ENCODE measurements around the gene CHAT. TPM values are rescaled to one million over a fixed set of nuclear protein-coding genes. Genes with fewer than 3 reads are reported as not detected.

The CHAT gene
- total RNA-seq, 2 experiments from 2014 or later = not detected

GRCh38 chr10:49609006-49609282, 4.9 kb upstream of the CHAT start:
- H3K27me3 Mint-ChIP-seq (ENCODE audit: low read depth) = peaks cover 64% of the 10 kb centered on the region

GRCh38 chr10:49609283-49610113, 4.3 kb upstream of the CHAT start:
- no peak for ATAC-seq
- DNase-seq = no peak
- peaks cover 14% of the 10 kb centered on the region for H3K36me3 Mint-ChIP-seq (ENCODE audit: low read depth)
- CTCF ChIA-PET = no interaction called here
- peaks cover 62% of the 10 kb centered on the region for H3K27me3 Mint-ChIP-seq (ENCODE audit: low read depth)
- peaks cover 9% of the 10 kb centered on the region for H3K4me1 Mint-ChIP-seq (ENCODE audit: low read depth)
- no peak overlapping the region for H3K27ac Mint-ChIP-seq
- POLR2A ChIA-PET = no interaction called here
- no peak overlapping the region for H3K4me3 Mint-ChIP-seq
- peaks cover 6% of the 10 kb centered on the region for H3K9me3 Mint-ChIP-seq (ENCODE audit: insufficient read depth)

More at GRCh38 chr10:49609006-49609282, 4.9 kb upstream of the CHAT start:
- no peak overlapping the region for H3K4me3 Mint-ChIP-seq
- H3K9me3 Mint-ChIP-seq (ENCODE audit: insufficient read depth) = peaks cover 6% of the 10 kb centered on the region
- H3K27ac Mint-ChIP-seq = no peak overlapping the region
- ChIA-PET CTCF (no interaction called here), POLR2A (no interaction called here)
- ATAC-seq (no peak), DNase-seq (no peak)
- peaks cover 14% of the 10 kb centered on the region for H3K36me3 Mint-ChIP-seq (ENCODE audit: low read depth)
- peaks cover 9% of the 10 kb centered on the region for H3K4me1 Mint-ChIP-seq (ENCODE audit: low read depth)

- CTCF ChIA-PET = no interaction called here
- Mint-ChIP-seq H3K4me1 (ENCODE audit: low read depth) (peaks cover 11% of the 10 kb centered on the region), H3K27me3 (ENCODE audit: low read depth) (peaks cover 64% of the 10 kb centered on the region), H3K36me3 (ENCODE audit: low read depth) (peaks cover 14% of the 10 kb centered on the region), H3K9me3 (ENCODE audit: insufficient read depth) (peaks cover 6% of the 10 kb centered on the region), H3K27ac (peak within 1 kb of the TSS; percentile 25), H3K4me3 (no peak within 1 kb of the TSS)
- DNase-seq (no peak), ATAC-seq (no peak)
- POLR2A ChIA-PET = no interaction called here
These were observed 3.8 kb upstream of the CHAT start, which contains the start of gene SLC18A3 for GRCh38 chr10:49610114-49610457. Gene SLC18A3 (plus strand): TSS chr10:49610310. CDS start chr10:49610741, 431 bp downstream.

GRCh38 chr10:49610458-49611165, 3.2 kb upstream of the CHAT start:
- peaks cover 11% of the 10 kb centered on the region for H3K4me1 Mint-ChIP-seq (ENCODE audit: low read depth)
- H3K36me3 Mint-ChIP-seq (ENCODE audit: low read depth) = peaks cover 14% of the 10 kb centered on the region
- DNase-seq = no peak
- ChIA-PET POLR2A (no interaction called here), CTCF (interaction anchor here (1.4 kb wide), 1 partner anchor 17 kb away, joined by 4 read pairs; no protein-coding TSS in a partner anchor)
- H3K27ac Mint-ChIP-seq = peak overlapping the region; percentile 25
- H3K27me3 Mint-ChIP-seq (ENCODE audit: low read depth) = peaks cover 66% of the 10 kb centered on the region
- no peak for ATAC-seq
- H3K4me3 Mint-ChIP-seq = no peak overlapping the region
- H3K9me3 Mint-ChIP-seq (ENCODE audit: insufficient read depth) = peaks cover 6% of the 10 kb centered on the region

GRCh38 chr10:49611166-49611815, 2.5 kb upstream of the CHAT start:
- ATAC-seq (no peak), DNase-seq (no peak)
- H3K4me1 Mint-ChIP-seq (ENCODE audit: low read depth) = peaks cover 11% of the 10 kb centered on the region
- peak overlapping the region; percentile 40 for H3K27ac Mint-ChIP-seq
- peaks cover 6% of the 10 kb centered on the region for H3K9me3 Mint-ChIP-seq (ENCODE audit: insufficient read depth)
- ChIA-PET POLR2A (no interaction called here), CTCF (interaction anchor here (1.4 kb wide), 1 partner anchor 18 kb away, joined by 4 read pairs; no protein-coding TSS in a partner anchor)
- peaks cover 14% of the 10 kb centered on the region for H3K36me3 Mint-ChIP-seq (ENCODE audit: low read depth)
- H3K4me3 Mint-ChIP-seq = peak overlapping the region; percentile 52
- H3K27me3 Mint-ChIP-seq (ENCODE audit: low read depth) = peaks cover 71% of the 10 kb centered on the region

DNA sequence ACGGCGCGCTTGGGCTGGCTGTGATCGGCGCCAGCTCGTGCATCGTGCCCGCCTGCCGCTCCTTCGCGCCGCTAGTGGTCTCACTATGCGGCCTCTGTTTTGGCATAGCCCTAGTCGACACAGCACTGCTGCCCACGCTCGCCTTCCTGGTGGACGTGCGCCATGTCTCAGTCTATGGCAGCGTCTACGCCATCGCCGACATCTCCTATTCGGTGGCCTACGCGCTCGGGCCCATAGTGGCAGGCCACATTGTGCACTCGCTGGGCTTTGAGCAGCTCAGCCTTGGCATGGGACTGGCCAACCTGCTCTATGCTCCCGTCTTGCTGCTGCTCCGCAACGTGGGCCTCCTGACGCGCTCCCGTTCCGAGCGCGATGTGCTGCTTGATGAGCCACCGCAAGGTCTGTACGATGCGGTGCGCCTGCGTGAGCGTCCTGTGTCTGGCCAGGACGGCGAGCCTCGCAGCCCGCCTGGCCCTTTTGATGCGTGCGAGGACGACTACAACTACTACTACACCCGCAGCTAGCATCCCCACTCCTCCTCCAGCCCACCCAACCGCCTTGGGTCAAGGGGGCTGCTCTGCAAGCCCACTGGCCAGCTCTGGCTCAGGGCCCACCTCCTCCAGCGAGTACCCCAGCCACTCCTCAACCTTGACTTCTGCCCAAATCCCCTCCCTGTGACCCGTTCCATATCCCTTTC, 1.9 kb upstream of the CHAT start:
- H3K4me3 Mint-ChIP-seq = peak overlapping the region; percentile 52
- ATAC-seq (no peak), DNase-seq (no peak)
- H3K9me3 Mint-ChIP-seq (ENCODE audit: insufficient read depth) = peaks cover 6% of the 10 kb centered on the region
- H3K27me3 Mint-ChIP-seq (ENCODE audit: low read depth) = peaks cover 71% of the 10 kb centered on the region
- ChIA-PET CTCF (interaction anchor here (1.4 kb wide), 1 partner anchor 19 kb away, joined by 4 read pairs; no protein-coding TSS in a partner anchor), POLR2A (no interaction called here)
- H3K36me3 Mint-ChIP-seq (ENCODE audit: low read depth) = peaks cover 14% of the 10 kb centered on the region
- H3K27ac Mint-ChIP-seq = peak overlapping the region; percentile 40
- H3K4me1 Mint-ChIP-seq (ENCODE audit: low read depth) = peaks cover 7% of the 10 kb centered on the region

- Mint-ChIP-seq H3K4me3 (peak overlapping the region; percentile 6), H3K36me3 (ENCODE audit: low read depth) (peaks cover 14% of the 10 kb centered on the region), H3K27me3 (ENCODE audit: low read depth) (peaks cover 67% of the 10 kb centered on the region), H3K4me1 (ENCODE audit: low read depth) (peaks cover 4% of the 10 kb centered on the region), H3K9me3 (ENCODE audit: insufficient read depth) (peaks cover 6% of the 10 kb centered on the region), H3K27ac (no peak overlapping the region)
- POLR2A ChIA-PET = no interaction called here
- ATAC-seq = no peak
- CTCF ChIA-PET = no interaction called here
- DNase-seq = no peak
These were observed 1.2 kb upstream of the CHAT start for GRCh38 chr10:49612513-49613164.

DNA sequence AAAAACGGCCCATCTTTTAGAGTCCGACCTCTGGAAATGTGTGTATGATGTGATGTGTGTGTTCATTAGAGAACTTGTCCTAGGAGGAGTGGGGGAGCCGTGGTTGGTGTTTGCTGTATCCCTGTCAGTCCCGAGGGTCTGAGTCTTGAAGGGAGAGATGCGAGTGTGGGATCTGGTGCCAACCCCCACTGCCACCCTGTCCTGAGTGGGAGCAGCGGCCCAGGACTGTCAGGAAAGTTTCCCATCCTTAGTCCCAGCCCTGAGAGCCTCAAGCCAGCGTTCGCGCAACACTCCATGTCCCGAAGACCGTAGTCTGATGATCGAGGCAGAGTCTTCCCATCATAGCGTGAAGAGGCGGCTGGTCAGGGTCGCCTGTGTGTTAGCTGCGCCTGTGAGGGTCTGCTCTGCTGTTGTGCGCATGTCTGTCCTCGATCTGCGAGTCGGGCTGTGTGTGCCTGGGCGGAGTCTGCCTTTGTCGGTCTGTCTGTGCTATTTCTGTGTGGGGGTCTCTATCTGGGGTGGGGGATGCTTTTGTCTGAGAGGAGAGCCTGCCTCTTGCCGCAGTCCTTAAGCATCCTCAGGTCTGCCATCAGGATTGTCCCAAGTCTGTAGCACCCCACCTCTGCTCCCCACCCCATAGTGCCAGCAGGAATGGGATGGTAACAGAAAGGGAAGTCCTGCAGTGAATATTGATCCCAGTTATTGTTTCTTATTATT, 514 bp upstream of the CHAT start:
- ChIA-PET POLR2A (no interaction called here), CTCF (no interaction called here)
- ATAC-seq (no peak), DNase-seq (no peak)
- H3K27me3 Mint-ChIP-seq (ENCODE audit: low read depth) = peaks cover 64% of the 10 kb centered on the region
- peaks cover 6% of the 10 kb centered on the region for H3K9me3 Mint-ChIP-seq (ENCODE audit: insufficient read depth)
- no peak overlapping the region for H3K4me3 Mint-ChIP-seq
- no peak overlapping the region for H3K27ac Mint-ChIP-seq
- H3K36me3 Mint-ChIP-seq (ENCODE audit: low read depth) = peaks cover 14% of the 10 kb centered on the region
- peaks cover 4% of the 10 kb centered on the region for H3K4me1 Mint-ChIP-seq (ENCODE audit: low read depth)

GRCh38 chr10:49614242-49615198, 683 bp downstream of the CHAT start:
- Mint-ChIP-seq H3K36me3 (ENCODE audit: low read depth) (peaks cover 14% of the 10 kb centered on the region), H3K4me3 (no peak overlapping the region), H3K9me3 (ENCODE audit: insufficient read depth) (peaks cover 6% of the 10 kb centered on the region), H3K27ac (no peak overlapping the region), H3K4me1 (ENCODE audit: low read depth) (peaks cover 4% of the 10 kb centered on the region), H3K27me3 (ENCODE audit: low read depth) (peaks cover 54% of the 10 kb centered on the region)
- ATAC-seq (no peak), DNase-seq (no peak)
- ChIA-PET CTCF (no interaction called here), POLR2A (no interaction called here)

DNA sequence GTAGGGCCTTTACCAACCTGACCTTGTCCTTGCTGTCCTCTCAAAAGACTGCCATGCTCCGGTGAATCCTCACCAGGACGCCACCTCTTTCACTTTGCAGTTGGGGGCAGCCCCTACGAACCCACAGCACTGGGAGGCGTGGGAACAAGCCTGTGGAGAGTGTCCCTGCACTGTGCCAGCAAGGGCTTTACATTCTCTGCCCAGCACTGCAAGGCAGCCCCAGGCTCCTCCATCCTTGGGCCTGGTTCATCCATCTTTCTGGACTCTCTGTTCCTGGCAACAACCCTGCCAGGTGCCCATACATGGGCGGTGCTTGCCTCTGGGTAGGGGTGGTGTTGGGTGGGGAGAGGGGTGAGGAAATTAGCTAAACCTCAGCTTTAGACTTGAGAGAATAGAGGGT, 1.4 kb downstream of the CHAT start:
- Mint-ChIP-seq H3K27ac (no peak overlapping the region), H3K36me3 (ENCODE audit: low read depth) (peaks cover 14% of the 10 kb centered on the region), H3K9me3 (ENCODE audit: insufficient read depth) (peaks cover 6% of the 10 kb centered on the region), H3K4me3 (no peak overlapping the region), H3K4me1 (ENCODE audit: low read depth) (peaks cover 4% of the 10 kb centered on the region), H3K27me3 (ENCODE audit: low read depth) (peaks cover 58% of the 10 kb centered on the region)
- CTCF ChIA-PET = no interaction called here
- DNase-seq (no peak), ATAC-seq (no peak)
- POLR2A ChIA-PET = no interaction called here
